ENCODE measurements around the gene TSHZ2.
"Not testable (repeated sequence)": the region's sequence is repeated elsewhere in the genome, so short reads cannot be mapped to it uniquely, and the experiment has no call there.

The TSHZ2 gene

DNA sequence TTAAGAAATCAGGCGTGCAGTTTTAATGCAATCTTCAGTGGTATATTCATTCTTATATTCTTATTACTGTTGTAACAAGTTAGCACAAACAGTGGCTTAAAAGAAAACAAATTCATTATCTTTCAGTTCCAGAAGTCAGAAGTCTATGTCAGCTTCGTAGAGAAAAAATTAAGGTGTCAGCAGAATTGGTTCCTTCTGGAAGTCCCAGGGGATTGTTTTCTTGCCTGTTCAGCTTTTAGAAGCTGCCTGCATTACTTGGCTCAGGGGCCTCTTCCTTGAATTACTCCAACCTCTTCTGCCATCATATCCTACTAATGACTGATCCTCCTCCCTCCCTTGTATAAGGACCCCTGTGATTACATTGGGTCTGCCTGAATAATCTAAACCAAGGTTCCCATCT is 377.6 kb downstream of the TSHZ2 start:
- no peak for DNase-seq (ENCODE audit: low read depth)

- no peak for DNase-seq (ENCODE audit: low read depth)
Measured at GRCh38 chr20:53352727-53353440, 380.7 kb downstream of the TSHZ2 start.

GRCh38 chr20:53354314-53354713 is 382.2 kb downstream of the TSHZ2 start:
- DNase-seq (ENCODE audit: low read depth) = no peak

DNA sequence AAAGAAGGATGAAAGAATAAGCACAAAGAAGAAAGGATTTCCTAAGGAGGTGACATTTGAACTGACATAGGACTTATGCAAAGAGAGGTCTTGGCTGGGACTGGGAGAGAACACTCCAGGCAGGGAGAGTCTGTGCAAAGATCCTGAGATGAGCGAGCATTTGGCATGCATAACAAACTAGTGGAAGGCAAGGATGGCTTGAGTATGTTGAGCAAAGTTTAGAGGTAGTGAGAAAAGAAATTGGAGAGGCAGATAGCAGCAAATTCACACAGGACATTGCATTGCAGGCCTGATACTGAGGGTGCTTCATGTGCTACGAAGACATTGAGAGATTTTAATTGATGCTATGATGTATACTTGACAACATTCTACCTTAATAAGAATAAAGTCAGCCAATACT is 383.6 kb downstream of the TSHZ2 start:
- DNase-seq (ENCODE audit: low read depth) = no peak

GRCh38 chr20:53359425-53359824 is 387.3 kb downstream of the TSHZ2 start:
- no peak for DNase-seq (ENCODE audit: low read depth)

DNA sequence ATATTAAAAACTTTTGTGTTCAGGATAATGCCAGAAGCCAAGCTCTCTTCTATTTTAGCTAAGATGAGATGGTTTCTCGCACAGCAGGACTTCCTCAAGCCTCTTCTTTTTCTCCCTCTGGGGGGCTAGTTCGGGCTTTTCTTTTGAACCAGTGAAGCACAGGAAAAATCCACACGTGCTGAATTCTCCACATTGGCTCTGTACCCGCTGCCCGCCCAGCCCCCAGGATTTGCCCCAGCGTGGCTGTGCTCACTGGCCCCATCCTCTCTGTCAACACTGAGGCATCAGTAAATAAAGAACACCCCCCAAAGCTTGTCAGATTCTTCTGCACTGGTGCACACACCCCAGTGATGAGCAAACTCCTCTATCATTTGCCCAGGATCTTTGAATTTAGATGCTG is 388.7 kb downstream of the TSHZ2 start:
- no peak for DNase-seq (ENCODE audit: low read depth)

- no peak for DNase-seq (ENCODE audit: low read depth)
Measured at GRCh38 chr20:53362736-53363135, 390.6 kb downstream of the TSHZ2 start.

- DNase-seq (ENCODE audit: low read depth) = no peak
Measured at GRCh38 chr20:53364646-53365045, 392.5 kb downstream of the TSHZ2 start.

DNA sequence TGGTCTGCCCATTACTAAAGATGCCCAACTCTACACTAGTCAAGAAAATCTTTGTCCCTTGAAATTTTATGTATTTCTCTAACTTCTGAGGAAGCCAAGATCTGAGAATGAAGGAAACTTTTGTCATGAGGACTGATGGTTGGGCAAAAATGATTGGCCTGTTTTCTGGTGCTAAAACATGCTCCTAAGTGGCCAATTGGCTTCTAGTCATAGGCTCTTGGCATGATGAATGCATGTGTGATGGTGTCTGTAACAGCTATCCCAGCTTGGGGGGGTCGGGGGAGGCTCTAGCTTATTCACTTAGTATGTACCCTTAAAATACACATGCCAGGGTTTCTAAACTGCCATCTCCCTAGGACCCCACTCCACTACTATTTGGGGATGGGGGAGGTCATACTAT is 392.9 kb downstream of the TSHZ2 start:
- no peak for DNase-seq (ENCODE audit: low read depth)

- no peak for DNase-seq (ENCODE audit: low read depth)
Measured at GRCh38 chr20:53365539-53366075, 393.4 kb downstream of the TSHZ2 start.

DNA sequence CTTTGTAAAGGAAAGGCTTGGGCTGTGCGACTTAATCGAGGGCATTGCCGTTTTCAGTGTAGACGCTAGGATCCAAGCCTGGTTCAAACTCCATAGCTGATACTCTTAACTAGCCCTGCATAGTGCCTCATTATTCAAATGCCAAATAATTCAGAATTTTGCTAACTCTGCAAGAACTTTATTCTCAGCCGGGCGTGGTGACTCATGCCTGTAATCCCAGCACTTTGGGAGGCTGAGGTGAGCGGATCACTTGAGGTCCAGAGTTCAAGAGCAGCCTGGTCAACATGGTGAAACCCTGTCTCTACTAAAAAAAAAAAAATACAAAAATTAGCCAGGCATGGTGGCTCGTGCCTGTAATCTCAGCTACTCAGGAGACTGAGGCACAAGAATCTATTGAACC is 394.8 kb downstream of the TSHZ2 start:
- DNase-seq (ENCODE audit: low read depth) = not testable (repeated sequence)

DNA sequence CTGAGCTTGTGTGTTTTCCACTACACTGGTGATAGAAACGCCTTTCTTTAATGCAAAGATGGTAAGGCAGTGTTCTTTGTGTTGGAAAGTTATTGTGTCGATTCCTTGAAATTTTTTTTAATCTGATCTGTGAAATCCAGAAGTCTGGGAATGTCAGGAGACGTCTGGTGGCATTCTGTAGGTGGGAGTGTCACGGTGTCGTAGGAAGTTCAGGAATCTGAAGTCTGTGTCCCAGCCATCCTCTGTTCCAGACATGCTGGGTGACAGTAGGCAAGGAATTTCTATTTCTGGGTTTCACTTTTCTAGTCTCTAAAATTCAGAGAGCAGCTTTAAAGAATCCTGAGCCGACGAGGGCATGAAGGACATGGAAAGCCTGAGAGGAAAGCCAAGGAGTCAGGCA is 397.7 kb downstream of the TSHZ2 start:
- DNase-seq (ENCODE audit: low read depth) = no peak

DNA sequence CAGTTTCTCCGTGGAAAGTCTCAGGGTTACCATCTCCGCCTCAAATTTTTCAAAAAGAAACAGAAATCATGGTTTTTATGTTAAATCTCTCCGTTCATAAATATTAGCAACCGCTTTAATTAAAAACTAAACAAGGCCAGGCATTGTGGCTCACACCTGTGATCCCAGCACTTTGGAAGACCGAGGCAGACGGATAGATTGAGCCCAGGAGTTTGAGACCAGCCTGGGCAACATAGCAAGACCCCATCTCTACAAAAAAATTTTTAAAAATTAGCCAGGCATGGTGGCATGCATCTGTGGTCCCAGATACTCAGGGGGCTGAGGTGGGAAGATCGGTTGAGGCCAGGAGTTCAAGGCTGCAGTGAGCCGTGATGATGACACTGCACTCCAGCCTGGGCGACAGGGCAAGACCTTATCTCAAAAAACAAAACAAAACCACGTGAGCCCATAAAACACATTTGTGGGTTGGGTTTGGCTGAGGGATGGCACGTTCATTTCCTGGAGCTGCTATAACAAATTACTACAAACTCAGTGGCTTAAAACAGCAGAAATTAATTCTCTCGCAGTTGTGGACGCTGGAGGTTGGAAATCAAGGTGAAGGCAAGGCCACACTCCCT is 398.3 kb downstream of the TSHZ2 start:
- DNase-seq (ENCODE audit: low read depth) = no peak

- no peak for DNase-seq (ENCODE audit: low read depth)
Measured at GRCh38 chr20:53371216-53371615, 399.1 kb downstream of the TSHZ2 start.

- no peak for DNase-seq (ENCODE audit: low read depth)
Measured at GRCh38 chr20:53376021-53376420, 403.9 kb downstream of the TSHZ2 start.

GRCh38 chr20:53379014-53379832 is 407.1 kb downstream of the TSHZ2 start:
- DNase-seq (ENCODE audit: low read depth) = no peak

GRCh38 chr20:53379833-53380120 is 407.6 kb downstream of the TSHZ2 start:
- DNase-seq (ENCODE audit: low read depth) = no peak

DNA sequence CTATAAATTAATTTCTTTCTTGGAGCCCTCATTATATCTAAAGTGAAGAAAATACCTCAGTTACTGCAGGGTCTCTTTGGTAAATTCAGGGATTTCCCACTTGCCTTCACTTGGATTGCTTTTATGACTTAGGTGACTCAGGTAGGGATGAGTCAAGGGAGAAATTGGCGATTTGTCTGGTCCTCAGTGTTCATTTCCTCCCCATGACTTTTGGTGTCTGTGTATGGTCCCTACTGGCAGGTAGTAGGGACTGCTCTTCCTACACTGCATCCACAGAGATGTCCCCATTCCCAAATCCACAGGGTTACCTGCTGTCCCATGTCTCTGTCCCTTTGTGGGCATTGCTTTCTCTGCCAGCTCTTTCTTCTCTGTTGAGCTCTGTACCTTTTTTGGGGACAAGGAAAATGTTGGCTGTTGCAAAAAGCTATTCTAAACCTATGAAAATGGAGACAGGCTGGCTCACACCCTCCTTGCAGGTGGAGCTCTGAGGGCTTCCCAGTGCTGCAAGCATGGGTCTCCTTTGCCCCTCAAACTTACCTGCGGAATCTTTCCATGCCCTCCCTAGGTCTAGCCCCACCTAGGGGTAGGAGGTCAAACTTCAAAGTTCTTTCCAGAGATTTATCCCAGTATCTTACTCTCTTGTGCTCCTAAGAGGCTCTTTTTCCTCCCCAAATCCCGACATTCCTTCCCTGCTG is 409.6 kb downstream of the TSHZ2 start:
- DNase-seq (ENCODE audit: low read depth) = no peak

GRCh38 chr20:53382263-53382844 is 410.2 kb downstream of the TSHZ2 start:
- DNase-seq (ENCODE audit: low read depth) = no peak

- no peak for DNase-seq (ENCODE audit: low read depth)
Measured at GRCh38 chr20:53383916-53384315, 411.8 kb downstream of the TSHZ2 start.

DNA sequence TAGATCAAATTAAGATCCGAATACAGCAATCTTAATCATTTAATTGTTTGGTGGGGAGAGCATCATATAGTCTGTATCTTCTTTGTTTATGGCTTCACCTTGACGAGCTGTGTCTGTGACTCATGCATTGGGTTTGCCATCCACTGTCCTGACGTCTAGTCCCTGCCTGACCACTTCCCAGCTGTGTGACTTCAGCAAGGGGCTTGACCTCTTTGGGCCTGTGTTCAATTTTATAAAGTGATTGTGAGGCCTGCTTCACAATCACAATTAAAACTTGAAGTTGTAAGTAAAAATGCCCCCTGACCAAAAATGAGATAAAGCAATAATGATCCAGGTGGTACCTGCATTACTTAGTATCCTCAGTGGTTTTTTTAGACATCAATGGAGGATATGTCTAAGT is 412.2 kb downstream of the TSHZ2 start:
- no peak for DNase-seq (ENCODE audit: low read depth)
